HTERT RPE-1 (cell line): Measurements from ENCODE around the gene TSEN34.
"Not testable (repeated sequence)": the region's sequence is repeated elsewhere in the genome, so short reads cannot be mapped to it uniquely, and the experiment has no call there.

Experiments
- in situ Hi-C: fragments of 300-500 bp; cut with MboI; formaldehyde crosslinking; loops from 4 replicates; pipeline ENCODE4 v1.14.3; 2020; ENCODE audit warnings: low sequenced_read_pairs

TSEN34 gene

GRCh38 chr19:54186351-54186750 lies 4.8 kb upstream of the TSEN34 start:
- in situ Hi-C loops = no loop called here

- in situ Hi-C loops = no loop called here
Measured at GRCh38 chr19:54186934-54187381, 4.2 kb upstream of the TSEN34 start.

GRCh38 chr19:54188215-54188871 lies 2.8 kb upstream of the TSEN34 start:
- in situ Hi-C loops = no loop called here

DNA sequence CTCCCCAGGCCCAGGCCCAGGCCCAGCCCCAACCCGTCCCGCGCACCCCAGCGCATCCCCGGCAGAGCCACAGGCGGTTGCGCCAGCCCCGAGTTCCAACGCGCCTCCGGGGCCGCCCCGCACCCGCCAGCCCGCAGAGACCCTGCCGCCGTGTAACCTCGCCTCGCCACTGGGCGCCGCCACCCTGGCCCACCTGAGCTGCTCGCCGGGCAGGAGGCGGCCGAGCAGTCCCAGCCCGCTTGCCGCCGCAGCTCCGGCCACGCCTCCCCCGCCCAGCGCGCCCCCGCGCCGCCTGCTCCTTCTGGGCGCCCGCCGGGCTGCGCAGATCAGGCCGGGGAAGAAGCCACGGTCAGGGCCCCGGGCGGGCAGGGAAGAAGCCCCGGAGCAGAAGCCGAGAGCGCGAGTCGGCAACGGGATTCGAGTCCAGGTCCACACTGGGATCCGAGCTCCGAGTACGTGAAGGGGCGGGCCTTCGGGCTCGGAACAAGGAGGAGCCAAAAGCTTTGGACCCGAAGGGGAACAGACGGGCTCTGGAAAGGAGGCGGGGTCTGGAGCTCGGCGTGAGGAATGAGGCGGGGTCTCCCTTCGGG lies 1.9 kb upstream of the TSEN34 start, which contains the start of gene MBOAT7:
Gene MBOAT7 (minus strand): TSS at position 436 of the 590 bp plus-strand sequence. CDS start 1,072 bp downstream, outside the sequence.
- in situ Hi-C loops = no loop called here

- in situ Hi-C loops = no loop called here
Measured at GRCh38 chr19:54189735-54190502, 1.2 kb upstream of the TSEN34 start.

- in situ Hi-C loops = no loop called here
Measured at GRCh38 chr19:54190503-54191010, 551 bp upstream of the TSEN34 start.

- in situ Hi-C loops = no loop called here
Measured at GRCh38 chr19:54191811-54192453, 824 bp downstream of the TSEN34 start.

DNA sequence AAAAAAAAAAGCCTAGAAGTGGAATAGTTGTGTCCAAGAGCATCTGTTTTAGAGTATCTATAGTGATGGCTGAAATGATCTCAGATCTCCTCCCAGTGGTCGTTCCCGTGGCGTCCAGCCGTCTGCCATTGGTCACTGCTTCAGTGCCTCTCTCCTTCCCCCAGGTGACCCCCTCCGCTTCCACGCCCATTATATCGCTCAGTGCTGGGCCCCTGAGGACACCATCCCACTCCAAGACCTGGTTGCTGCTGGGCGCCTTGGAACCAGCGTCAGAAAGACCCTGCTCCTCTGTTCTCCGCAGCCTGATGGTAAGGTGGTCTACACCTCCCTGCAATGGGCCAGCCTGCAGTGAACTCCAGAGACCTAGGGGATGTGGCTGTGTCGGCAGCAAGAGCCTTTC lies 1.9 kb downstream of the TSEN34 start:
- in situ Hi-C loops = no loop called here

GRCh38 chr19:54194463-54194862 lies 3.4 kb downstream of the TSEN34 start:
- in situ Hi-C loops = not testable (repeated sequence)

- in situ Hi-C loops = no loop called here
Measured at GRCh38 chr19:54196536-54196935, 5.4 kb downstream of the TSEN34 start.

- in situ Hi-C loops = no loop called here
Measured at GRCh38 chr19:54197121-54197520, 6.0 kb downstream of the TSEN34 start.

DNA sequence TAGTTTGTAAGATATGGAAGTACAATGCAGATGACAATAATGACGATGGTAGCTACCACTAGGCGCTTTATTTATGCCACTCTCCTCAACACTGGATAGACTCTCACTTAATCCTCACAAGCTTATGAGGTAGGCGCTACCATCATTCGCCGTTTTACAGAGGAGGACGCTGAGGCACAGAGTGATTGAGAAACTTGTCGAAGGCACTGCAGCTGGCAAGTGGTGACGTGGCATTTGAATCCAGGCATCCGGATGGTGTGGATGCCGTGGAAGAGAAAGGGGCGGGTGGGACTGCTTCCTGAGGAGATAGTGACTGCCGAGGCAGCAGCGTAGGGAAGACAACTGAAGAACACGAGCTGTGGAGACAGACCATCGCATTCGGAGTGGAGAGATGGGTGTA lies 8.3 kb downstream of the TSEN34 start:
- in situ Hi-C loops = no loop called here

- in situ Hi-C loops = no loop called here
Measured at GRCh38 chr19:54201172-54201701, 10.1 kb downstream of the TSEN34 start.

GRCh38 chr19:54201980-54202379 lies 10.9 kb downstream of the TSEN34 start:
- in situ Hi-C loops = no loop called here

DNA sequence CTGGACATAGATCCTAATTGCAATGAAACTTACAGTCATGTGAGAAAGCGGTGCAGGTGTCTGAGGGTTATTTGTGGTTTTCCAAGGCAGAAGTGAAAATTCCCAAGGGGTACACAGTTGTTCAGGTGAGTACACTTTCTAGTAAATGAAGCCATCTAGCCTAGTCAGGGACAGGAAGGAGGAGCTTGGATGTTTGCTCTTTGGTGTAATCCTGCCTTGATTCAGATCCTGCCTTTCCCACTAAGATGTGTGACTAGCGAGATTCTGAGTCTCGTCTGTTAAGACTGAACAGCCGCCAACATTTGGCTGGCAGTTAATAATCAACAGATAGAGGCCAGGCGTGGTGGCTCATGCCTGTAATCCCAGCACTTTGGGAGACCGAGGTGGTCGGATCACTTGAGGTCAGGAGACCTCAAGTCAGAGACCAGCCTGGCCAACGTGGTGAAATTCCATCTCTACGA lies 12.1 kb downstream of the TSEN34 start:
- in situ Hi-C loops = no loop called here

- in situ Hi-C loops = no loop called here
Measured at GRCh38 chr19:54204767-54205468, 13.8 kb downstream of the TSEN34 start.

DNA sequence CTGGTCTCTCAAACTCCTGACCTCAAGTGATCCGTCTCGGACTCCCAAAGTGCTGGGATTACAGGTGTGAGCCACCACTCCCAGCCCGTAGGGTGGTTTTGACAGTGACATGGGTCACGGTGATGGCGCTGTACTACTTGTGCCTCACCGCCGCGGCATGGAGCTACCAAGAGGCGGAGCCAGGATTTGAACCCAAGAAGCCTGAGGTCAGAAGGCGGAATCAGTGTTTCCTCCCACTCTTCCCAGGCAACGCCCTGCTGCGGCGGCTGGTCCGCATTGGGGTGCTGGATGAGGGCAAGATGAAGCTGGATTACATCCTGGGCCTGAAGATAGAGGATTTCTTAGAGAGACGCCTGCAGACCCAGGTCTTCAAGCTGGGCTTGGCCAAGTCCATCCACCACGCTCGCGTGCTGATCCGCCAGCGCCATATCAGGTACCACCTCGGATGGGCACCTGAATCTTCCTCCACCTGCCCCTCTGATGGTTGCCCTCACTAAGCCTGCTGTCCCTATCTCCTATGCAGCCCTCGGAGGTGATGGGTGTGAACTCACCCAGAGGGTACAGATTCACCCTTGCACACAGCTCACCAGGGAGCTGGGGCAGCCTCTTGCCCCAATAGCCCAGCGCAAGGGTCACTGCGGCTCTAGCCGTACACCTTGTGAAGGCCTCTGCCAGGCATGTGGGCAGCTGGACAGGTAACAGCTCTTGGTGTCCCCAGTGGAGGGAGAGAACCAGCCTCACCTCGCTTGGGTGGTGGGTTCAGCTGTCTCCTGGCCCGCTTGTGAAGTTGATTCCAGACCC lies 15.1 kb downstream of the TSEN34 start:
- in situ Hi-C loops = no loop called here

DNA sequence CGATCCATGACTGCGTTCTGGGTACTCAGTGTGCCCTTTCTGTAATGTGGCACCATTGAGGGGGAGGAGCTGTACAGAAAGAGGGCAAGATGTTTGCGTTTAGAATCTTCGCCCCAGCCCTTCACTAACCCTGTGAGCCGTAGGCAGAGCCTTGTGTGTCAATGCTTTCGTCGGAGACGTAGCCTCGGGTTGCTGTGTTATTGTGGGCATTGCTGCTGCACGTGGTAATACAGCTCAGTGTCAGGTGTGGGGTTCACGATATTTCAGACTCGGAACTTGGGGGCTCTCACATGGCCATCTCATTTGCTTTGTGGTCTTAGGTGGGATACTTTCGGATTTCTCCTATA lies 15.7 kb downstream of the TSEN34 start:
- in situ Hi-C loops = no loop called here

GRCh38 chr19:54207193-54207592 lies 16.1 kb downstream of the TSEN34 start:
- in situ Hi-C loops = not testable (repeated sequence)

- in situ Hi-C loops = no loop called here
Measured at GRCh38 chr19:54207676-54207982, 16.5 kb downstream of the TSEN34 start.
